Mesenteric fat pad (tissue), 1 donor: Measurements from ENCODE around the gene RUNX1. TPM values are rescaled to one million over a fixed set of nuclear protein-coding genes. Genes with fewer than 3 reads are reported as not detected.

Source experiments
- DNase-seq: peaks from one replicate; pipeline ENCODE4 v3.0.0-alpha.2; 2020; ENCODE audit warnings: low spot score
- total RNA-seq: library from RNA; stranded (reverse); fragmentation: NEBNext Ultra II Directional; extraction: Animal tissue kit (Norgen Biotek cat#: 25700); gene quantifications from one replicate; pipeline ENCODE4 v1.2.1, GENCODE V29; 2021
- donor health status: DM: yes; HTN: yes; CAD: no.

The RUNX1 gene
- total RNA-seq, 1 donor from 2014 or later = 129 TPM

GRCh38 chr21:34949499-34949898, 99.6 kb downstream of the RUNX1 start:
- DNase-seq = no peak

- no peak for DNase-seq
Measured at GRCh38 chr21:34949030-34949429, 100.1 kb downstream of the RUNX1 start.

- no peak for DNase-seq
Measured at GRCh38 chr21:34948157-34948556, 100.9 kb downstream of the RUNX1 start.

- no peak for DNase-seq
Measured at GRCh38 chr21:34946916-34947534, 102.1 kb downstream of the RUNX1 start.

GRCh38 chr21:34946385-34946840, 102.7 kb downstream of the RUNX1 start:
- DNase-seq = no peak

GRCh38 chr21:34945288-34945687, 103.8 kb downstream of the RUNX1 start:
- no peak for DNase-seq

- no peak for DNase-seq
Measured at GRCh38 chr21:34944015-34944755, 104.9 kb downstream of the RUNX1 start.

- DNase-seq = no peak
Measured at GRCh38 chr21:34942911-34943310, 106.2 kb downstream of the RUNX1 start.

GRCh38 chr21:34941162-34941561, 107.9 kb downstream of the RUNX1 start:
- no peak for DNase-seq

GRCh38 chr21:34939673-34940331, 109.3 kb downstream of the RUNX1 start:
- no peak for DNase-seq

GRCh38 chr21:34938089-34938764, 110.9 kb downstream of the RUNX1 start:
- no peak for DNase-seq

- no peak for DNase-seq
Measured at GRCh38 chr21:34936883-34937563, 112.1 kb downstream of the RUNX1 start.

GRCh38 chr21:34936371-34936789, 112.7 kb downstream of the RUNX1 start:
- no peak for DNase-seq

GRCh38 chr21:34935898-34936297, 113.2 kb downstream of the RUNX1 start:
- no peak for DNase-seq

- no peak for DNase-seq
Measured at GRCh38 chr21:34935452-34935851, 113.7 kb downstream of the RUNX1 start.

GRCh38 chr21:34934350-34934749, 114.8 kb downstream of the RUNX1 start:
- DNase-seq = no peak

GRCh38 chr21:34933609-34934335, 115.3 kb downstream of the RUNX1 start:
- DNase-seq = no peak

GRCh38 chr21:34932233-34932632, 116.9 kb downstream of the RUNX1 start:
- DNase-seq = no peak

GRCh38 chr21:34930971-34931370, 118.1 kb downstream of the RUNX1 start:
- no peak for DNase-seq

GRCh38 chr21:34928637-34929036, 120.5 kb downstream of the RUNX1 start:
- DNase-seq = no peak
